NCI-H774 (cell line): ENCODE measurements around the gene OBSCN.

Source experiments
- DNase-seq: peaks from one replicate; lab custom pipeline; 2025; lab: John Stamatoyannopoulos, UW

Gene OBSCN

GRCh38 chr1:228289239-228289849 lies 81.5 kb downstream of the OBSCN start:
- DNase-seq = no peak

- DNase-seq = no peak
These were observed 82.4 kb downstream of the OBSCN start for GRCh38 chr1:228289996-228290881.

GRCh38 chr1:228291906-228292608 lies 84.2 kb downstream of the OBSCN start:
- DNase-seq = no peak

GRCh38 chr1:228292609-228292911 lies 84.7 kb downstream of the OBSCN start:
- no peak for DNase-seq

GRCh38 chr1:228293393-228293792 lies 85.5 kb downstream of the OBSCN start:
- no peak for DNase-seq

GRCh38 chr1:228293816-228294500 lies 86.1 kb downstream of the OBSCN start:
- no peak for DNase-seq

- no peak for DNase-seq
These were observed 86.9 kb downstream of the OBSCN start for GRCh38 chr1:228294717-228295116.

GRCh38 chr1:228295201-228295600 lies 87.4 kb downstream of the OBSCN start:
- DNase-seq = no peak

- no peak for DNase-seq
These were observed 88.1 kb downstream of the OBSCN start for GRCh38 chr1:228295981-228296380.

GRCh38 chr1:228297242-228297641 lies 89.4 kb downstream of the OBSCN start:
- DNase-seq = no peak

- no peak for DNase-seq
These were observed 90.0 kb downstream of the OBSCN start for GRCh38 chr1:228297822-228298221.

GRCh38 chr1:228298471-228298870 lies 90.6 kb downstream of the OBSCN start:
- DNase-seq = no peak

GRCh38 chr1:228299211-228299610 lies 91.4 kb downstream of the OBSCN start:
- DNase-seq = no peak

GRCh38 chr1:228299901-228300300 lies 92.1 kb downstream of the OBSCN start:
- DNase-seq = no peak

GRCh38 chr1:228302086-228302485 lies 94.2 kb downstream of the OBSCN start:
- DNase-seq = no peak

GRCh38 chr1:228303596-228303995 lies 95.8 kb downstream of the OBSCN start:
- no peak for DNase-seq

- DNase-seq = no peak
These were observed 96.4 kb downstream of the OBSCN start for GRCh38 chr1:228304225-228304624.

- no peak for DNase-seq
These were observed 97.0 kb downstream of the OBSCN start for GRCh38 chr1:228304766-228305395.

GRCh38 chr1:228305721-228306152 lies 97.9 kb downstream of the OBSCN start:
- DNase-seq = no peak

GRCh38 chr1:228306275-228307217 lies 98.7 kb downstream of the OBSCN start:
- no peak for DNase-seq
